GM12878 (cell line): ENCODE results near the gene OXER1.

Experiments used
- CTCF ChIP-seq, 3 experiments: IDR thresholded peaks in 2 of 3; conservative IDR thresholded peaks in 1 of 3; 2 replicates each; pipeline ENCODE4 v1.5.1; 2011; ENCODE audit warnings: low read depth in 3 of 3, low read length in 3 of 3, mild to moderate bottlenecking in 3 of 3, control low read depth in 2 of 3, moderate library complexity in 2 of 3, inconsistent platforms in 1 of 3, mixed read lengths in 1 of 3; ENCODE audit not compliant: control insufficient read depth in 2 of 3, insufficient read depth in 1 of 3; ENCODE audit errors: extremely low read depth in 1 of 3
- E2F8 ChIP-seq: fragments of 450-650 bp; IDR thresholded peaks from 2 replicates; pipeline ENCODE4 v1.6.1; 2018; ENCODE audit warnings: mild to moderate bottlenecking, low read depth, moderate library complexity; ENCODE audit not compliant: partially characterized antibody
- EP300 ChIP-seq, 2 experiments: fragments of 150-350 bp in 1 of 2; IDR thresholded peaks; 2 replicates each; pipeline ENCODE4 v1.6.1; 2011 to 2012; ENCODE audit warnings: low read depth in 2 of 2, low read length in 2 of 2, borderline replicate concordance in 1 of 2, improper control_type of control experiment in 1 of 2, inconsistent platforms in 1 of 2; ENCODE audit not compliant: control insufficient read depth in 1 of 2
- HDAC6 ChIP-seq: fragments of 200-600 bp; sonication (generic); IDR thresholded peaks from one replicate; pipeline ENCODE4 v1.8.0; 2017; ENCODE audit warnings: antibody characterized with exemption; ENCODE audit not compliant: unreplicated experiment
- JUNB ChIP-seq: IDR thresholded peaks from 2 replicates; pipeline ENCODE4 v1.6.1; 2016; ENCODE audit warnings: antibody characterized with exemption, mild to moderate bottlenecking
- KLF5 ChIP-seq: fragments of 450-650 bp; IDR thresholded peaks from 2 replicates; pipeline ENCODE4 v1.6.1; 2014; ENCODE audit warnings: mild to moderate bottlenecking; ENCODE audit not compliant: partially characterized antibody
- NFIC ChIP-seq: IDR thresholded peaks from 2 replicates; pipeline ENCODE4 v1.6.1; 2012; ENCODE audit warnings: low read depth, mild to moderate bottlenecking, inconsistent platforms, low read length, moderate library complexity
- PBX3 ChIP-seq: IDR thresholded peaks from 2 replicates; pipeline ENCODE4 v1.6.1; 2011; ENCODE audit warnings: mild to moderate bottlenecking, low read depth, low read length, moderate library complexity; ENCODE audit not compliant: insufficient replicate concordance
- SIN3A ChIP-seq: IDR thresholded peaks from 2 replicates; pipeline ENCODE4 v1.6.1; 2012; ENCODE audit warnings: low read depth, low read length, improper control_type of control experiment
- SP1 ChIP-seq: IDR thresholded peaks from one replicate; pipeline ENCODE4 v1.6.1; 2011; ENCODE audit warnings: low read depth, low read length
- USF2 ChIP-seq: IDR thresholded peaks from 2 replicates; pipeline ENCODE4 v1.6.1; 2011; ENCODE audit warnings: low read depth, low read length, improper control_type of control experiment, borderline replicate concordance
- YBX1 ChIP-seq: fragments of 450-650 bp; IDR thresholded peaks from 2 replicates; pipeline ENCODE4 v1.6.1; 2016; ENCODE audit warnings: antibody characterized with exemption
- ZSCAN29 ChIP-seq: fragments of 450-650 bp; IDR thresholded peaks from 2 replicates; pipeline ENCODE4 v1.6.1; 2017; ENCODE audit warnings: mild to moderate bottlenecking, moderate library complexity

- TF ChIP-seq NFIC: no peak
- TF ChIP-seq CTCF (IDR thresholded peaks at IDR 0.05 in 2 of 3, conservative IDR thresholded peaks at IDR 0.05 in 1 of 3; ENCODE audit: control insufficient read depth in 2 of 3, extremely low read depth in 1 of 3, insufficient read depth in 1 of 3, low read depth in 3 of 3, low read length in 3 of 3): no peak
- TF ChIP-seq EP300 (IDR thresholded peaks at IDR 0.05; ENCODE audit: borderline replicate concordance in 1 of 2, control insufficient read depth in 1 of 2, low read depth in 2 of 2, low read length in 2 of 2): no peak
- no peak for TF ChIP-seq YBX1
- TF ChIP-seq HDAC6: no peak
- TF ChIP-seq KLF5: no peak
- TF ChIP-seq SP1: no peak
- no peak for TF ChIP-seq SIN3A
- no peak for TF ChIP-seq E2F8
- TF ChIP-seq USF2: no peak
- no peak for TF ChIP-seq ZSCAN29
- no peak for TF ChIP-seq JUNB
- no peak for TF ChIP-seq PBX3
Measured at GRCh38 chr2:42736598-42737322, 27.2 kb downstream of the OXER1 start.
